Choroid plexus epithelial cell (primary cell): ENCODE measurements around the gene PPFIA3.
A peak's percentile ranks its signal among the peaks of the same experiment; 100 is the strongest.

ENCODE experiments used
- DNase-seq: peaks from one replicate; pipeline ENCODE4 v3.0.0-alpha.2; 2010; ENCODE audit warnings: low read depth
- H3K4me3 ChIP-seq: 2 replicates; pipeline ENCODE4 v1.5.1; 2011; ENCODE audit warnings: low read depth, mild to moderate bottlenecking, control low read depth, low read length, moderate library complexity
- CTCF ChIP-seq: conservative IDR thresholded peaks from 2 replicates; pipeline ENCODE4 v1.5.1; 2011; ENCODE audit warnings: low read depth, mild to moderate bottlenecking, control low read depth, inconsistent platforms, low read length, moderate library complexity

Gene PPFIA3

GRCh38 chr19:49190781-49191180 is 71.4 kb downstream of the PPFIA3 start:
- no peak overlapping the region for H3K4me3 ChIP-seq
- no peak for DNase-seq
- no peak for TF ChIP-seq CTCF

GRCh38 chr19:49193822-49194394 is 74.6 kb downstream of the PPFIA3 start:
- no peak for DNase-seq
- H3K4me3 ChIP-seq: no peak overlapping the region
- TF ChIP-seq CTCF: no peak

GRCh38 chr19:49194408-49194807 is 75.1 kb downstream of the PPFIA3 start:
- no peak for TF ChIP-seq CTCF
- no peak overlapping the region for H3K4me3 ChIP-seq
- DNase-seq: no peak

GRCh38 chr19:49196527-49197240 is 77.3 kb downstream of the PPFIA3 start:
- H3K4me3 ChIP-seq: no peak overlapping the region
- DNase-seq: no peak
- no peak for TF ChIP-seq CTCF

GRCh38 chr19:49200238-49200862 is 81.0 kb downstream of the PPFIA3 start:
- peak; percentile 11 for DNase-seq
- H3K4me3 ChIP-seq: no peak overlapping the region
- no peak for TF ChIP-seq CTCF
